GM21423 (cell line): ENCODE results near the gene INPP4B.
"Not testable (repeated sequence)": the region's sequence is repeated elsewhere in the genome, so short reads cannot be mapped to it uniquely, and the experiment has no call there.

Experiments used
- ATAC-seq: cut with Tn5 transposase; IDR thresholded peaks from one replicate; pipeline ENCODE4 v1.9.1; 2021; ENCODE audit warnings: mild to moderate bottlenecking, moderate library complexity; ENCODE audit not compliant: unreplicated experiment

INPP4B gene

GRCh38 chr4:142826503-142827241, 19.4 kb downstream of the INPP4B start:
- no peak for ATAC-seq

- no peak for ATAC-seq
These were observed 21.7 kb downstream of the INPP4B start for GRCh38 chr4:142824368-142824767.

GRCh38 chr4:142823796-142824195, 22.3 kb downstream of the INPP4B start:
- no peak for ATAC-seq

- no peak for ATAC-seq
These were observed 27.6 kb downstream of the INPP4B start for GRCh38 chr4:142818476-142818875.

GRCh38 chr4:142818031-142818430, 28.1 kb downstream of the INPP4B start:
- no peak for ATAC-seq

GRCh38 chr4:142817442-142817841, 28.7 kb downstream of the INPP4B start:
- ATAC-seq: no peak

- ATAC-seq: no peak
These were observed 30.3 kb downstream of the INPP4B start for GRCh38 chr4:142815834-142816233.

GRCh38 chr4:142813388-142813787, 32.7 kb downstream of the INPP4B start:
- ATAC-seq: no peak

GRCh38 chr4:142812091-142812490, 34.0 kb downstream of the INPP4B start:
- no peak for ATAC-seq

- no peak for ATAC-seq
These were observed 35.1 kb downstream of the INPP4B start for GRCh38 chr4:142811034-142811433.

GRCh38 chr4:142809559-142809958, 36.5 kb downstream of the INPP4B start:
- no peak for ATAC-seq

GRCh38 chr4:142803879-142804278, 42.2 kb downstream of the INPP4B start:
- not testable (repeated sequence) for ATAC-seq

GRCh38 chr4:142801966-142802365, 44.1 kb downstream of the INPP4B start:
- no peak for ATAC-seq

- ATAC-seq: no peak
These were observed 65.0 kb downstream of the INPP4B start for GRCh38 chr4:142781114-142781513.

- ATAC-seq: no peak
These were observed 67.2 kb downstream of the INPP4B start for GRCh38 chr4:142778900-142779299.

GRCh38 chr4:142778430-142778829, 67.7 kb downstream of the INPP4B start:
- no peak for ATAC-seq

GRCh38 chr4:142777045-142777743, 68.9 kb downstream of the INPP4B start:
- no peak for ATAC-seq

GRCh38 chr4:142776026-142776425, 70.1 kb downstream of the INPP4B start:
- ATAC-seq: no peak

GRCh38 chr4:142773505-142773904, 72.6 kb downstream of the INPP4B start:
- ATAC-seq: no peak

GRCh38 chr4:142762280-142762679, 83.8 kb downstream of the INPP4B start:
- no peak for ATAC-seq

GRCh38 chr4:142752202-142752786, 93.8 kb downstream of the INPP4B start:
- ATAC-seq: no peak
